Gastrocnemius medialis (tissue), 4 donors: ENCODE measurements around the gene LTBP1.

Source experiments
- CTCF ChIP-seq, 5 experiments: fragments of 450-650 bp in 3 of 5; fragments of 200-600 bp in 2 of 5; sonication (generic) in 2 of 5; IDR thresholded peaks in 4 of 5; conservative IDR thresholded peaks in 1 of 5; 1 replicate in 4 of 5; 2 replicates in 1 of 5; pipeline ENCODE4 v1.5.1; 2016 to 2019; ENCODE audit warnings: antibody characterized with exemption in 5 of 5, mild to moderate bottlenecking in 3 of 5, moderate library complexity in 3 of 5
- POLR2A ChIP-seq, 2 donors: fragments of 450-650 bp; IDR thresholded peaks; one replicate each; pipeline ENCODE4 v1.6.1; 2017; ENCODE audit warnings: antibody characterized with exemption in 2 of 2, mild to moderate bottlenecking in 2 of 2, moderate library complexity in 2 of 2

GRCh38 chr2:33067598-33067997, 120.8 kb downstream of the LTBP1 start:
- no peak for TF ChIP-seq CTCF (IDR thresholded peaks at IDR 0.05 in 4 of 5, conservative IDR thresholded peaks at IDR 0.05 in 1 of 5)
- TF ChIP-seq POLR2A (IDR thresholded peaks at IDR 0.05): no peak
